Fibroblast of pulmonary artery (primary cell): Measurements from ENCODE around the gene PRPF39.
"Not testable (repeated sequence)": the region's sequence is repeated elsewhere in the genome, so short reads cannot be mapped to it uniquely, and the experiment has no call there.

ENCODE experiments used
- DNase-seq: peaks from one replicate; pipeline ENCODE4 v3.0.0-alpha.2; 2010; ENCODE audit warnings: low read depth
- H3K4me3 ChIP-seq: replicated peaks from 2 replicates; pipeline ENCODE4 v1.5.1; 2011; ENCODE audit warnings: low read depth, mild to moderate bottlenecking, control low read depth, low read length, moderate library complexity
- TF ChIP-seq, protein P1 (sequence below): IDR thresholded peaks from 2 replicates; pipeline ENCODE4 v1.5.1; 2011; ENCODE audit warnings: mild to moderate bottlenecking, control low read depth, low read length, inconsistent platforms; ENCODE audit errors: missing control alignments

The PRPF39 gene

DNA sequence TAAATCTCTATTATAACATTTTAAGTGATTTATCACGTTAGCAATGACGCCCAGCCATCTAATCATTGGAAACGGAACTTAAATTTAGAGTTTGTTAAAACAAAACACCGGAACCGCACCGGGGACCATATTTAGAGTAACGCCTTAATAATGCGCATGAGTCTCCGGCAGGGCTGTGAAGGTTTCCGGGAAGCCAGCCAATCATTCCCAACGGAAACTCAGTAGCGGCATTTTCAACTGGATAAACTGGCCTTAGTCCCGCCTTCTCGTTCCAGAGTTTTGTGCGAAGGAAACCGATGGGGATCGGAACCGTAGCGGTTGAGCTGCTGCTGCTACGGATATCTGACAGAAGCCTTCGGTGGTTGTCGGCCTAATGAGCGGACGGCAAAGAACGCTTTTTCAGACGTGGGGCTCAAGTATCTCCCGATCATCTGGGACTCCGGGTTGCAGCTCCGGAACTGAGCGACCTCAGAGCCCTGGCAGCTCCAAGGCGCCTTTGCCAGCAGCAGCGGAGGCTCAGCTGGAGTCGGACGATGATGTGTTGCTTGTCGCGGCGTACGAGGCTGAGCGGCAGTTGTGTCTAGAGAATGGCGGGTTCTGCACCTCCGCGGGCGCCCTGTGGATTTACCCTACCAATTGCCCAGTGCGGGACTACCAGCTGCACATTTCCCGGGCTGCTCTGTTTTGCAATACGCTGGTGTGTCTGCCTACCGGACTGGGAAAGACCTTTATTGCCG, 51.9 kb downstream of the PRPF39 start, which contains the start of gene FANCM:
FANCM (plus strand) TSS at position 272 of the 737 bp plus-strand sequence; CDS start at position 374, 102 bp downstream.
- DNase-seq: peak; percentile 99
- TF ChIP-seq, protein P1, sequence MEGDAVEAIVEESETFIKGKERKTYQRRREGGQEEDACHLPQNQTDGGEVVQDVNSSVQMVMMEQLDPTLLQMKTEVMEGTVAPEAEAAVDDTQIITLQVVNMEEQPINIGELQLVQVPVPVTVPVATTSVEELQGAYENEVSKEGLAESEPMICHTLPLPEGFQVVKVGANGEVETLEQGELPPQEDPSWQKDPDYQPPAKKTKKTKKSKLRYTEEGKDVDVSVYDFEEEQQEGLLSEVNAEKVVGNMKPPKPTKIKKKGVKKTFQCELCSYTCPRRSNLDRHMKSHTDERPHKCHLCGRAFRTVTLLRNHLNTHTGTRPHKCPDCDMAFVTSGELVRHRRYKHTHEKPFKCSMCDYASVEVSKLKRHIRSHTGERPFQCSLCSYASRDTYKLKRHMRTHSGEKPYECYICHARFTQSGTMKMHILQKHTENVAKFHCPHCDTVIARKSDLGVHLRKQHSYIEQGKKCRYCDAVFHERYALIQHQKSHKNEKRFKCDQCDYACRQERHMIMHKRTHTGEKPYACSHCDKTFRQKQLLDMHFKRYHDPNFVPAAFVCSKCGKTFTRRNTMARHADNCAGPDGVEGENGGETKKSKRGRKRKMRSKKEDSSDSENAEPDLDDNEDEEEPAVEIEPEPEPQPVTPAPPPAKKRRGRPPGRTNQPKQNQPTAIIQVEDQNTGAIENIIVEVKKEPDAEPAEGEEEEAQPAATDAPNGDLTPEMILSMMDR: no peak
- H3K4me3 ChIP-seq: peak within 1 kb of the TSS; percentile 91

DNA sequence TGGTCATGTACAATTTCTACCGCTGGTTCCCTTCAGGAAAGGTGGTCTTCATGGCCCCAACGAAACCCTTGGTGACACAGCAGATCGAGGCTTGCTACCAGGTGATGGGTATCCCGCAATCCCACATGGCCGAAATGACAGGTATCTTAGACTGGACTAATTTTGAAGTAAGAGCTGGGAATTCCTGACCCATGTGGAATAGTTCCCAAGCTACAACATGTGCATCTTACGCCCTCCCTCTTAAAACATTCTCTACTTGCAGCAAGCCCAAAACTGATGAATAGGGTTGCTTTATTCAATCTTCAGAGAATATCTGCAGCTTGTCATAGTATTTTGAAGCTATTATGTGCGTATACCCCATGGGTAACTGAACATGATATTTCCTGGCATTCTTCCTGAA, 52.5 kb downstream of the PRPF39 start:
- H3K4me3 ChIP-seq: peak overlapping the region; percentile 91
- peak; percentile 15 for DNase-seq
- TF ChIP-seq, protein P1: no peak

DNA sequence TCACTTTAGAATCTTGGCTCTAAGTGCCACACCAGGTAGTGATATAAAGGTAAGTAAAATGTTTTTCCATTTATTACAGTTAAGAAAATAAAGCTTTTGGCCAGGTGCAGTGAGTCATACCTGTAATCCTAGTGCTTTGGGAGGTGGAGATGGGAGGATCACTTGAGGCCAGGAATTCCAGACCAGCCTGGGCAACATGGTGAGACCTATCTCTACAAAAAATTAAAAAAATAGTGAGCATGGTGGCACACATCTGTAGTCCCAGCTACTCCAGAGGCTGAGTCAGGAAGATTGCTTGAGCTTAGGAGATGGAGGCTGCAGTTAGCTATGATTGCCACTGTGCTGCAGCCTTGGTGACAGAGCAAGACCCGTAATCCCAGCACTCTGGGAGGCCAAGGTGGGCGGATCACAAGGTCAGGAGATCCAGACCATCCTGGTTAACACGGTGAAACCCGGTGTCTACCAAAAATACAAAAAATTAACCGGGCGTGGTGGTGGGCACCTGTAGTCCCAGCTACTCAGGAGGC, 56.8 kb downstream of the PRPF39 start:
- TF ChIP-seq, protein P1: no peak
- no peak overlapping the region for H3K4me3 ChIP-seq
- no peak for DNase-seq

DNA sequence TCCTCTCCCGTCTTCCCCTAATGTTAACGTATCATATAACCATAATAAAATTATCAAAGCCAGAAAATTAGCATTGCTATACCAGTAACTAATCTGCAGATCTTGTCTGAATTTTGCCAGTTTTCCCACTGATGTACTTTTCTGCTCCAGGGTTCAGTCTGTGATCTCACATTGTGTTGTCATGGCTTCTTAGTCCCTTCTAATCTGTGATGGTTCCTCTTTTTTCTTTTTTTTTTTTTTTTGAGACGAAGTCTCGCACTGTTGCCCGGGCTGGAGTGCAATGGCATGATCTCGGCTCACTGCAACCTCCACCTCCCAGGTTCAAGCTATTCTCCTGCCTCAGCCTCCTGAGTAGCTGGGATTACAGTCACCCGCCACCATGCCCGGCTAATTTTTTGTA, 58.2 kb downstream of the PRPF39 start:
- not testable (repeated sequence) for H3K4me3 ChIP-seq, DNase-seq

DNA sequence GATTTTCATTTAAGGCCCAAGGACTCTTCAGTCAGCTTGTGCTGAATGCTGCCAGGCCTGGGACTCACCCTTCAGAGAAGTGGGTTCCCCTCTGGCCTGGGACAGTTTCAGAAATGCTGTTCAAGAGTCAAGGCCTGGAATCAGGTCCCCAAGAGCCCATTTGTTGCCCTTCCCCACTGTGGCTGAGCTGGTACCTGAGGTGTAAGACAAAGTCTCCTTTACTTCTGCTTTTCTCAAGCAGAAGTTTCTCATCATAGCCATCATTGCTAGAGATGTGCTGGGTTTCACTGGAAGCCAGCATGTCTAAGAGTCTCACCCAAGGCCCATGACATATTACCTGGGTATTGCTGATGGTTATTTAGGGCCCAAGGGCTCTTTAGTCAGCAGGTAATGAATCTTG, 60.7 kb downstream of the PRPF39 start:
- no peak for DNase-seq
- TF ChIP-seq, protein P1: no peak
- no peak overlapping the region for H3K4me3 ChIP-seq

DNA sequence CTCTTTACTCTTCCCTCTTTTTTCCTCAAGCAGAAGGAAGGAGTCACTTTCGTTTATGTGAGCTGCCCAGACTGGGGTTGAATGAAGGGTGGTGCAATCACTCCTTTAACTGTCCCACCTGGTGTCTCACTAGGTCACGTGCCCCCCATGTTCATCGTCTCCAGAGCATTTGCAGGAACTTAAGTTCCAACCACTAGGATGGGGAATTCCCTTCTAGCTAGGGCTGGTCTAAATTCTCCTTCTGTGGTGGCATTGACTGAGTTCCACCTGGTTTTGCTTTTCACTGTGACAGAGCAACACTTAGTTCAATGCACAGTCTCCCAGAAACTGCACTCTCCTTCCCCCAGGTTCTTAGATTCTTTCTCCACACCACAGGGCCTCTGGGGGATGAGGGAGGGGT, 61.3 kb downstream of the PRPF39 start:
- TF ChIP-seq, protein P1: no peak
- no peak for DNase-seq
- H3K4me3 ChIP-seq: no peak overlapping the region

DNA sequence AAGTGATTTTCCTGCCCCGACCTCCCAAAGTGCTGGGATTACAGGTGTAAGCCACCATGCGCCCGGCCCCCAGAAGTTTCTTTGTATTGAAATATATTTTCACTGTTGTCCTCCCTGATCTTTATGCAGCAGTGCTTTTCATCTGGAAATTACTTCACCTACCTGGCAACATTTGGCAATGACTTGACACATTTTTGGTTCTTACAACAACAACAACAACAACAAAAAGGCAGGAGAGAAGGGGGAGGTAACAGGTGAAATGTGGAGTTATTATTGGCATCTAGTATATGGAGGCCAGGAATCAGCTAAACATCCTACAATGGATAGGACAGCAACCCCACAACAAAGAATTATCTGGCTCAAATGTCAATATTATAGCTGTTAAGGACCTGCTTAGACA, 65.7 kb downstream of the PRPF39 start:
- TF ChIP-seq, protein P1: no peak
- H3K4me3 ChIP-seq: no peak overlapping the region

More for the DNA sequence above, 65.7 kb downstream of the PRPF39 start:
- no peak for DNase-seq
